Rectal smooth muscle tissue (tissue), 1 donor: ENCODE data around the gene TRO.

Source experiments
- H3K27ac ChIP-seq: one replicate; pipeline ENCODE4 v1.7.0; 2013; ENCODE audit warnings: low read depth, low read length, inconsistent platforms
- H3K27me3 ChIP-seq: one replicate; pipeline ENCODE4 v1.7.0; 2013; ENCODE audit warnings: low read length; ENCODE audit not compliant: control insufficient read depth, insufficient read depth
- H3K36me3 ChIP-seq: one replicate; pipeline ENCODE4 v1.7.0; 2013; ENCODE audit warnings: low read length; ENCODE audit not compliant: control insufficient read depth, insufficient read depth
- H3K4me1 ChIP-seq: one replicate; pipeline ENCODE4 v1.7.0; 2013; ENCODE audit warnings: low read length; ENCODE audit not compliant: control insufficient read depth, insufficient read depth
- H3K4me3 ChIP-seq: one replicate; pipeline ENCODE4 v1.7.0; 2013; ENCODE audit warnings: low read length
- H3K9ac ChIP-seq: one replicate; pipeline ENCODE4 v1.7.0; 2013; ENCODE audit warnings: low read length

TRO gene

GRCh38 chrX:54980334-54980733, 59.7 kb downstream of the TRO start:
- Histone ChIP-seq H3K9ac (no peak overlapping the region), H3K27ac (no peak overlapping the region), H3K36me3 (no peaks in the 10 kb centered on the region), H3K4me3 (no peak overlapping the region), H3K27me3 (no peaks in the 10 kb centered on the region), H3K4me1 (no peaks in the 10 kb centered on the region)
